Measurements from ENCODE around the gene CELF1.

DNA sequence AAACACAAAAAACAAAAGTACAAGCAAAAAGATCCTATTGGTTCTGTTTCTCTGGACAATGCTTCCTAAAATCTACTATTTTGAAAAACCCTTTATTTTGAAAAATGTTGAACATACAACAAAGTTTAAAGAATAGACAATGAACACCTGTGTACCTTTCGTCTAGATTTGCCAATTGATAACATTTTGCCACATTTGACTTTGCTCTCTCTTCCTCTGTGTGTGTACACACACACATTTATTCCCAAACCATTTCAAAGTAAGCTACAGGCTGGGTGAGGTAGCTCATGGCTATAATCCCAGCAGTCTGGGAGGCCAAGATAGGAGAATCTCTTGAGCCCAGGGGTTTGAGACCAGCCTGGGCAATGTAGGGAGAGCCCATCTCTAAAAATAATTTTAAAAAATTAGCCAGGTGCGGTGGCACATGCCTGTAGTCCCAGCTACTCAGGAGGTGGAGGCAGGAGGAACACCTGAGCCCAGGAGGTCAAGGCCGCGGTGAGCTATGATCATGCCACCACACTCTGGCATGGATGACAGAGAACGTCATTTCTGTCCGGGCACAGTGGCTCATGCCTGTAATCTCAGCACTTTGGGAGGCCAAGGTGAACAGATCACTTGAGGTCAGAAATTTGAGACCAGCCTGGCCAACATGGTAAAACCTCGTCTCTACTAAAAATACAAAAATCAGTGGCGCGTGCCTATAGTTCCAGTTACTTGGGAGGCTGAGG is 121.4 kb downstream of the CELF1 start:
- TF ChIP-seq, protein P1, sequence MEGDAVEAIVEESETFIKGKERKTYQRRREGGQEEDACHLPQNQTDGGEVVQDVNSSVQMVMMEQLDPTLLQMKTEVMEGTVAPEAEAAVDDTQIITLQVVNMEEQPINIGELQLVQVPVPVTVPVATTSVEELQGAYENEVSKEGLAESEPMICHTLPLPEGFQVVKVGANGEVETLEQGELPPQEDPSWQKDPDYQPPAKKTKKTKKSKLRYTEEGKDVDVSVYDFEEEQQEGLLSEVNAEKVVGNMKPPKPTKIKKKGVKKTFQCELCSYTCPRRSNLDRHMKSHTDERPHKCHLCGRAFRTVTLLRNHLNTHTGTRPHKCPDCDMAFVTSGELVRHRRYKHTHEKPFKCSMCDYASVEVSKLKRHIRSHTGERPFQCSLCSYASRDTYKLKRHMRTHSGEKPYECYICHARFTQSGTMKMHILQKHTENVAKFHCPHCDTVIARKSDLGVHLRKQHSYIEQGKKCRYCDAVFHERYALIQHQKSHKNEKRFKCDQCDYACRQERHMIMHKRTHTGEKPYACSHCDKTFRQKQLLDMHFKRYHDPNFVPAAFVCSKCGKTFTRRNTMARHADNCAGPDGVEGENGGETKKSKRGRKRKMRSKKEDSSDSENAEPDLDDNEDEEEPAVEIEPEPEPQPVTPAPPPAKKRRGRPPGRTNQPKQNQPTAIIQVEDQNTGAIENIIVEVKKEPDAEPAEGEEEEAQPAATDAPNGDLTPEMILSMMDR (optimal IDR thresholded peaks at IDR 0.05 in 1 of 3, IDR thresholded peaks at IDR 0.05 in 1 of 3, conservative IDR thresholded peaks at IDR 0.05 in 1 of 3; ENCODE audit: extremely low read depth in 1 of 3, insufficient read depth in 2 of 3, low read length in 3 of 3), result no peak
- no peak for TF ChIP-seq EZH2 (IDR thresholded peaks at IDR 0.05; ENCODE audit: low read length)

All from keratinocyte (primary cell).